ENCODE data around the gene CRISP1. TPM values are rescaled to one million over a fixed set of nuclear protein-coding genes. Genes with fewer than 3 reads are reported as not detected.

Gene CRISP1
- total and polyA plus RNA-seq, 9 of the 15 experiments (the other 6 are each of a cell fraction or from before 2014, with no cell fraction given), result not detected

- TF ChIP-seq RNF219 (CRISPR knock-in tag; IDR thresholded peaks at IDR 0.05), result no peak
- no peak for TF ChIP-seq CHD4 (IDR thresholded peaks at IDR 0.05; ENCODE audit: insufficient read depth, insufficient replicate concordance, low read depth, low read length, poor library complexity, severe bottlenecking)
- TF ChIP-seq EHMT2 (IDR thresholded peaks at IDR 0.05), result no peak
- no peak for TF ChIP-seq KDM1A (IDR thresholded peaks at IDR 0.05)
- no peak for TF ChIP-seq HES1 (IDR thresholded peaks at IDR 0.05; ENCODE audit: low read depth)
- TF ChIP-seq JUND (IDR thresholded peaks at IDR 0.05; ENCODE audit: borderline replicate concordance, low read depth, low read length), result no peak
- TF ChIP-seq JUND (tag; IDR thresholded peaks at IDR 0.05; ENCODE audit: borderline replicate concordance, low read depth, low read length), result peak; percentile 19; the same call in 1 of the 3 replicates
- no peak for TF ChIP-seq ZNF79 (CRISPR knock-in tag; IDR thresholded peaks at IDR 0.05; ENCODE audit: low read depth)
- TF ChIP-seq ATF3 (IDR thresholded peaks at IDR 0.05), result peak; percentile 53
- no peak for TF ChIP-seq ATF3 (CRISPR knock-in tag; conservative IDR thresholded peaks at IDR 0.05)
- no peak for TF ChIP-seq ASH1L (IDR thresholded peaks at IDR 0.05; ENCODE audit: borderline replicate concordance, low read depth, partially characterized antibody)
- no peak for TF ChIP-seq ZNF324 (CRISPR knock-in tag; IDR thresholded peaks at IDR 0.05)
- no peak for TF ChIP-seq MTF1 (CRISPR knock-in tag; IDR thresholded peaks at IDR 0.05; ENCODE audit: borderline replicate concordance)
- TF ChIP-seq ZNF778 (CRISPR knock-in tag; IDR thresholded peaks at IDR 0.05), result no peak
- TF ChIP-seq KLF13 (tag; IDR thresholded peaks at IDR 0.05; ENCODE audit: borderline replicate concordance, low read depth), result no peak
- TF ChIP-seq RERE (CRISPR knock-in tag; IDR thresholded peaks at IDR 0.05; ENCODE audit: borderline replicate concordance), result no peak
- no peak for TF ChIP-seq ZNF511 (CRISPR knock-in tag; IDR thresholded peaks at IDR 0.05)
- TF ChIP-seq TCF7L2 (IDR thresholded peaks at IDR 0.05; ENCODE audit: low read depth, low read length), result no peak
These were observed 17.0 kb downstream of the CRISP1 start (continued) for GRCh38 chr6:49849213-49849907.

Measured in K562 (cell line).